ENCODE results near the gene ATP13A3. TPM values are rescaled to one million over a fixed set of nuclear protein-coding genes. Genes with fewer than 3 reads are reported as not detected.

The ATP13A3 gene
- total and polyA plus RNA-seq, 10 of the 15 experiments (the other 5 are each of a cell fraction or from before 2014, with no cell fraction given) = 14.0 to 108 (median 69.5) TPM

DNA sequence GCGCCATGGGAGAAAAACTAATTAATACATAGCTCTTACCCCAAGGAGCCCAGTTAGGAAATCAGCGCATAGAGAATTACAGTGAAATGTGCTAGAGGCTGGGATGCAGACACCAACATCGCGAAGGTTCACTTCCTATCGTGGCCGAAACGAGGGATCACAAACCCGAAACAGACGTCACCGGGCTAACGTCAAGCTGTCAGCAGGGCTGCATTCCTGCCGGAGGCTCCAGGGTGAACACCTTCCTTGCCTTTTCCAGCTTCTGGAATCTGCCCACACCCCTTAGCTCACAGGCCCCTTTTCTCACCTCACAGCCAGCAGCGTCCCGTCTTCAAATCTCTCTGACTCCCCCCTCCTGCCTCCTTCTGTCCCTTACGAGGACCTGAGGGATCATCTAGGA lies 100.7 kb downstream of the ATP13A3 start:
- in situ Hi-C loops (cut with MboI) = no loop called here
- no peak for ATAC-seq
- Histone ChIP-seq H3K9ac (ENCODE audit: control insufficient read depth, insufficient read depth, low read length) (no peak overlapping the region), H3K4me1 (ENCODE audit: control insufficient read depth, insufficient read depth, low read length) (no peaks in the 10 kb centered on the region), H2AFZ (ENCODE audit: control insufficient read depth, low read depth, low read length) (no peak overlapping the region), H3K27me3 (replicated peaks in 1 of 2; ENCODE audit: control insufficient read depth in 2 of 2, insufficient read depth in 2 of 2, low read length in 1 of 2) (no peaks in the 10 kb centered on the region), H4K20me1 (ENCODE audit: control insufficient read depth, insufficient read depth) (no peaks in the 10 kb centered on the region), H3K4me3 (no peak overlapping the region), H3K27ac (ENCODE audit: control insufficient read depth, insufficient read depth) (no peak overlapping the region), H3K9me3 (replicated peaks; ENCODE audit: control insufficient read depth, insufficient read depth, low read length) (peaks cover 2% of the 10 kb centered on the region; the same call in 1 of the 3 replicates), H3K4me2 (ENCODE audit: control insufficient read depth, insufficient read depth) (no peak overlapping the region), H3K36me3 (ENCODE audit: control insufficient read depth in 2 of 2, insufficient read depth in 2 of 2, low read length in 1 of 2) (no peaks in the 10 kb centered on the region), H3K79me2 (ENCODE audit: control insufficient read depth, insufficient read depth, low read length) (no peaks in the 10 kb centered on the region)
- TF ChIP-seq MAX (IDR thresholded peaks at IDR 0.05; ENCODE audit: low read depth, low read length) = no peak
- no peak for TF ChIP-seq YBX1 (IDR thresholded peaks at IDR 0.05)
- ChIA-PET RAD21 (ENCODE audit: unreplicated experiment) (no interaction called here), SMC1A (ENCODE audit: uncharacterized antibody, unreplicated experiment) (no interaction called here), POLR2A (no interaction called here), CTCF (interaction anchor here (0.8 to 1.1 kb wide), 2 partner anchors 42 to 52 kb away, joined by 3 to 4 read pairs; no protein-coding TSS in a partner anchor)
- no peak for DNase-seq (ENCODE audit: low read depth, low spot score)
- BruUV-seq (replicated peaks) = no TSS peak
- intact Hi-C loops (cut with micrococcal nuclease; ENCODE audit: unreplicated experiment) = no loop called here
- WGBS (ENCODE audit: insufficient coverage, insufficient replicate concordance, low lambda C conversion rate, missing lambda C conversion rate) = 61% methylated on average over 15 of the region's 15 CpGs
- FAIRE-seq = no peak

- Histone ChIP-seq H4K20me1 (ENCODE audit: control insufficient read depth, insufficient read depth) (no peaks in the 10 kb centered on the region), H3K9me3 (replicated peaks; ENCODE audit: control insufficient read depth, insufficient read depth, low read length) (no peaks in the 10 kb centered on the region), H2AFZ (ENCODE audit: control insufficient read depth, low read depth, low read length) (no peak overlapping the region), H3K79me2 (ENCODE audit: control insufficient read depth, insufficient read depth, low read length) (no peaks in the 10 kb centered on the region), H3K27ac (ENCODE audit: control insufficient read depth, insufficient read depth) (no peak overlapping the region), H3K36me3 (ENCODE audit: control insufficient read depth in 2 of 2, insufficient read depth in 2 of 2, low read length in 1 of 2) (no peaks in the 10 kb centered on the region), H3K4me1 (ENCODE audit: control insufficient read depth, insufficient read depth, low read length) (no peaks in the 10 kb centered on the region), H3K4me3 (no peak overlapping the region), H3K9ac (ENCODE audit: control insufficient read depth, insufficient read depth, low read length) (no peak overlapping the region), H3K27me3 (replicated peaks in 1 of 2; ENCODE audit: control insufficient read depth in 2 of 2, insufficient read depth in 2 of 2, low read length in 1 of 2) (no peaks in the 10 kb centered on the region; a peak in 2 of 4 replicates), H3K4me2 (ENCODE audit: control insufficient read depth, insufficient read depth) (no peak overlapping the region)
- in situ Hi-C loops (cut with MboI) = no loop called here
- FAIRE-seq (no peak), ATAC-seq (no peak), DNase-seq (ENCODE audit: low read depth, low spot score) (no peak)
- 49% methylated on average over 12 of the region's 12 CpGs for WGBS (ENCODE audit: insufficient coverage, insufficient replicate concordance, low lambda C conversion rate, missing lambda C conversion rate)
- intact Hi-C loops (cut with micrococcal nuclease; ENCODE audit: unreplicated experiment) = no loop called here
- no TSS peak for BruUV-seq (replicated peaks)
- CTCF ChIA-PET = no interaction called here
- POLR2A ChIA-PET = no interaction called here
- RAD21 ChIA-PET (ENCODE audit: unreplicated experiment) = no interaction called here
- SMC1A ChIA-PET (ENCODE audit: uncharacterized antibody, unreplicated experiment) = no interaction called here
- TF ChIP-seq POU2F2 (IDR thresholded peaks at IDR 0.05; ENCODE audit: borderline replicate concordance, low read depth, low read length) = no peak
- TF ChIP-seq TCF7 (IDR thresholded peaks at IDR 0.05; ENCODE audit: borderline replicate concordance) = no peak
- TF ChIP-seq, protein P1, sequence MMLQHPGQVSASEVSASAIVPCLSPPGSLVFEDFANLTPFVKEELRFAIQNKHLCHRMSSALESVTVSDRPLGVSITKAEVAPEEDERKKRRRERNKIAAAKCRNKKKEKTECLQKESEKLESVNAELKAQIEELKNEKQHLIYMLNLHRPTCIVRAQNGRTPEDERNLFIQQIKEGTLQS (IDR thresholded peaks at IDR 0.05; ENCODE audit: borderline replicate concordance, extremely low read depth, low read depth, low read length) = no peak
- TF ChIP-seq, protein P2, sequence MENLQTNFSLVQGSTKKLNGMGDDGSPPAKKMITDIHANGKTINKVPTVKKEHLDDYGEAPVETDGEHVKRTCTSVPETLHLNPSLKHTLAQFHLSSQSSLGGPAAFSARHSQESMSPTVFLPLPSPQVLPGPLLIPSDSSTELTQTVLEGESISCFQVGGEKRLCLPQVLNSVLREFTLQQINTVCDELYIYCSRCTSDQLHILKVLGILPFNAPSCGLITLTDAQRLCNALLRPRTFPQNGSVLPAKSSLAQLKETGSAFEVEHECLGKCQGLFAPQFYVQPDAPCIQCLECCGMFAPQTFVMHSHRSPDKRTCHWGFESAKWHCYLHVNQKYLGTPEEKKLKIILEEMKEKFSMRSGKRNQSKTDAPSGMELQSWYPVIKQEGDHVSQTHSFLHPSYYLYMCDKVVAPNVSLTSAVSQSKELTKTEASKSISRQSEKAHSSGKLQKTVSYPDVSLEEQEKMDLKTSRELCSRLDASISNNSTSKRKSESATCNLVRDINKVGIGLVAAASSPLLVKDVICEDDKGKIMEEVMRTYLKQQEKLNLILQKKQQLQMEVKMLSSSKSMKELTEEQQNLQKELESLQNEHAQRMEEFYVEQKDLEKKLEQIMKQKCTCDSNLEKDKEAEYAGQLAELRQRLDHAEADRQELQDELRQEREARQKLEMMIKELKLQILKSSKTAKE (IDR thresholded peaks at IDR 0.05; ENCODE audit: low read depth, poor library complexity, severe bottlenecking) = no peak
- TF ChIP-seq, protein P3, sequence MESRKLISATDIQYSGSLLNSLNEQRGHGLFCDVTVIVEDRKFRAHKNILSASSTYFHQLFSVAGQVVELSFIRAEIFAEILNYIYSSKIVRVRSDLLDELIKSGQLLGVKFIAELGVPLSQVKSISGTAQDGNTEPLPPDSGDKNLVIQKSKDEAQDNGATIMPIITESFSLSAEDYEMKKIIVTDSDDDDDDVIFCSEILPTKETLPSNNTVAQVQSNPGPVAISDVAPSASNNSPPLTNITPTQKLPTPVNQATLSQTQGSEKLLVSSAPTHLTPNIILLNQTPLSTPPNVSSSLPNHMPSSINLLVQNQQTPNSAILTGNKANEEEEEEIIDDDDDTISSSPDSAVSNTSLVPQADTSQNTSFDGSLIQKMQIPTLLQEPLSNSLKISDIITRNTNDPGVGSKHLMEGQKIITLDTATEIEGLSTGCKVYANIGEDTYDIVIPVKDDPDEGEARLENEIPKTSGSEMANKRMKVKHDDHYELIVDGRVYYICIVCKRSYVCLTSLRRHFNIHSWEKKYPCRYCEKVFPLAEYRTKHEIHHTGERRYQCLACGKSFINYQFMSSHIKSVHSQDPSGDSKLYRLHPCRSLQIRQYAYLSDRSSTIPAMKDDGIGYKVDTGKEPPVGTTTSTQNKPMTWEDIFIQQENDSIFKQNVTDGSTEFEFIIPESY (IDR thresholded peaks at IDR 0.05) = no peak
- no peak for TF ChIP-seq POLR2AphosphoS2 (IDR thresholded peaks at IDR 0.05; ENCODE audit: low read depth, low read length)
- TF ChIP-seq PKNOX1 (IDR thresholded peaks at IDR 0.05) = no peak
- TF ChIP-seq FOS (IDR thresholded peaks at IDR 0.05; ENCODE audit: borderline replicate concordance, extremely low read depth, insufficient read length) = no peak
- no peak for TF ChIP-seq ZNF24 (IDR thresholded peaks at IDR 0.05)
- no peak for TF ChIP-seq RCOR1 (conservative IDR thresholded peaks at IDR 0.05; ENCODE audit: low read depth, low read length)
- TF ChIP-seq MTA3 (IDR thresholded peaks at IDR 0.05; ENCODE audit: borderline replicate concordance, low read length) = no peak
Measured at GRCh38 chr3:194384569-194385001, 102.2 kb downstream of the ATP13A3 start.
